A172 (cell line): ENCODE measurements around the gene PIP5K1A. TPM values are rescaled to one million over a fixed set of nuclear protein-coding genes. Genes with fewer than 3 reads are reported as not detected.
"Not testable (repeated sequence)": the region's sequence is repeated elsewhere in the genome, so short reads cannot be mapped to it uniquely, and the experiment has no call there.

Source experiments
- DNase-seq: peaks from one replicate; pipeline ENCODE4 v3.0.0-alpha.2; 2015; ENCODE audit warnings: low spot score
- total RNA-seq: library from RNA; depleted of rRNA; stranded (reverse); fragments of >200 nt; shearing (Covaris generic); gene quantifications from 2 replicates; pipeline ENCODE4 v1.2.3, GENCODE V29; 2014

Gene PIP5K1A
- total RNA-seq, 1 experiment from 2014 or later, result 87.5 TPM

DNA sequence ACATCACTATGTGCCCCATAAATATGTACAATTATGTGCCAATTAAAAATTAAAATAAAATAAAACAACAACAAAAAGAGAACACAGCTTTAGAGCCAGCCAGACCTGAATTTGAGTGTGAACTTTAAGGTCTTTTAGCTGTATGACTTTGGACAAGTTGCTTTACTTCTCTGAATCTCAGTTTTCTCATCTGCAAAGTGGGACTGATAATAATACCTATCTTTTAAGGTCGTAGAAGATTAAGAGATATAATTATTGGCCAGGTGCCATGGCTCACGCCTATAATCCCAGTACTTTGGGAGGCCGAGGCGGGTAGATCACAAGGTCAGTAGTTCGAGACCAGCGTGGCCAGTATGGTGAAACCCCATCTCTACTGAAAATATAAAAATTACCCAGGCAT is 5.0 kb upstream of the PIP5K1A start:
- DNase-seq, result no peak

DNA sequence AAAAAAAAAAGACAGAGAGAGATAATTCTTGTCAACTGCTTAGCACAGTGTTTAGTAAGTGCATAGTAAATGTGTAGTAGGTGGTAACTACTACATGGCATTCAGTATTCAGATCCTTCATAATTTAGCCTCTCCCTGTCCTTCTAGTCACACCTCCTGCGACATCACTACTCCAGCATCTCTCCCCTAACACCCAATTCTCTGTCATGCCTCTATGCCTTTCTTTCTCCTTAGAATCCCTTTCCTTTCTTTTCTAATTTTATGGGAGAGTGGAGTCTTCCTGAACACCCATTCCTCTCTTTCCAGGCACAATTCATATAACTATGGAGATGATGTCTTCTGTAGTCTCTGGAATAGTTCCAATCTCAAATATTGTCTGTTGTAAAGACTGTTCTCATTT is 4.5 kb upstream of the PIP5K1A start:
- DNase-seq, result peak; percentile 63

DNA sequence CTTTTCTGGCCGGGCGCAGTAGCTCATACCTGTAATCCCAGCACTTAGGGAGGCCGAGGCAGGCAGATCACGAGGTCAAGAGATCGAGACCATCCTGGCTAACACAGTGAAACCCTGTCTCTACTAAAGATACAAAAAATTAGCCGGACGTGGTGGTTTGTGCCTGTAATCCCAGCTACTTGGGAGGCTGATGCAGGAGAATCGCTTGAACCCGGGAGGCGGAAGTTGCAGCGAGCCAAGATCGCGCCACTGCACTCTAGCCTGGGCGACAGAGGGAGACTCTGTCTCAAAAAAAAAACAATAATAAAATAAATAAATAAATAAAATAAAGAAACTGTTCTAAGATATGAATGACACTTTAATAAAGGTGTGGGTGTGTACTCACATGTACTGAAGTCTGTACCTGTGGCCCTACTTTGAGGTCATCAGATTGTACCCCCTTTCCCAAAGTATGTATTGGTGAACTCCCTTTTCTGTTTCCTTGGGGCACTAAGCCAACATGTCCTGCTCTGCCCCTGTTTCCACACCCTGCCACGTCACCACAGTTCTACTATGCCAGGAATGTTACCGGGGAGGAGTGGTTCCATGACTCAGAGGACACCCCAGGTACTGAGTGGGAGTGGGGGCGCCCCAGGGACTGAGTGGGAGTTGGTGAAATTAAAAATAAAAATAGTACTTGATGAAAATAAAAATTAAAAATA is 3.3 kb upstream of the PIP5K1A start:
- DNase-seq, result peak; percentile 100

DNA sequence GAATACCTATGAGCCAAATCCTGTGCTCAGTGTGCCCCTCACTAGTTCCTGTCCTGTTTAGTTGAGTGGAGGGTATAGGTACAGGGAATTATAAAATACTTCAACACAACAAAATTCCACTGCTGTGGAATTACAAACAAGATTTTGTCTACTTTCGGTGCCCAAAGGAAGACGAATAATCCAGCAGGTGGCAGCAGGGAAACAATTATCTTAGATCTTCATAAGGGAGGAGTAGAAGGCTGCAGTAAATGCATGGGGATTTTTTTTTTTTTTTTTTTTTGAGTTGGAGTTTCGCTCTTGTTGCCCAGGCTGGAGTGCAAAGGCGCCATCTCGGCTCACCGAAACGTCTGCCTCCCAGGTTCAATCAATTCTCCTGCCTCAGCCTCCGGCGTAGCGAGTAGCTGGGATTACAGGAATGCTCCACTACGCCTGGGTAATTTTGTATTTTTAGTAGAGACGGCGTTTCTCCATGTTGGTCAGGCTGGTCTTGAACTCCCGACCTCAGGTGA is 2.0 kb upstream of the PIP5K1A start:
- DNase-seq, result peak; percentile 98

DNA sequence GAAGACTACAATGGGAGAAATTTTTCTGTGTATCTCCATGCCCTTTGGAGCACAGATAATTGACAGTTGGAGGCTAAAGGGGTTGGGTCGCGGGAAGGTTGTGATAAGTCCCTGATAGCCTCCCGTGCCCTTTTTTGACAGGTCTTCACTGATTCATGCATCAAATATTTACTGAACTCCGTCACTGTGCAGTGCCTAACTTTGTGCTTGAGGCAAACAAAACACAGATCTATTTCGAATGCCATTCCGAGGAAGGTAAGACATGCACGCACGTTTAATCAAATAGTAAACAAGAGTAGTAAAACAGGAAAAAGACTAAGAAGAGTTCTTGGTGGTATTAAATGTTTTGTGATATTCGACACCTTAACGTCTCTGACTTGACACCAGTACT is 494 bp upstream of the PIP5K1A start:
- peak; percentile 74 for DNase-seq

DNA sequence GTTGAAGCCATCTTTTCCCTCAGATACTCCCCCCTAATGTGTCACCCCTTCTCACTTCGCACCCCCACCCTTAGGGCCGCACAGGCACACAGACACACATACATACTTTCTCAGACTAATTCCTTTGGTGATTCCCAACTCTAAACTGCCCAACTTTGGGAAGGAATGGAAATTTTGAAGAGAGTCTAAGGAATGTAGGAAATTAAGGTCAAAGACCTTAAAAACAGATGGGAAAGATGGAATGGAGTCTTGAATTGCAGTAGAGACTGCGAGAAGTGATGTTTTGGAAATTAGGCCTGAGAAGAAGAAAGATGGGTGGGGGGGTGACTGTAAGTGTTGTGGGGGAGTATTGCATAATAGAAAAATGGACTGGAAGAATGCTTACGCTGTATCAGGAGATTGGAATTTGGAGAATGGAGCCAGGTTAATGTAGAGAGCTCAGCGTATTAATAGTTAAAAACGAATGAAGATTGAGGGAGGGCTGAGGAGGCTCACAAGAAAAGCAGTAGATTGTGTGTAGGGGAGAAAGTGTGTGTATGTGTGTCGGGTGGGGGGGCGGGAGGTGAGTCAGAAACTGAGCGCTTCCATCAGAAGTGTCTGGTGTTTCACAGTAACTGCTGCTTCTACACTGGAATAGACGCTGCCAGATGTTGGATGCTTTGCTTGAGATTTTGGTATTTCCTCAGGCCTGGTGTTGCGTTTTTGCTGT is 1.7 kb downstream of the PIP5K1A start:
- peak; percentile 94 for DNase-seq

DNA sequence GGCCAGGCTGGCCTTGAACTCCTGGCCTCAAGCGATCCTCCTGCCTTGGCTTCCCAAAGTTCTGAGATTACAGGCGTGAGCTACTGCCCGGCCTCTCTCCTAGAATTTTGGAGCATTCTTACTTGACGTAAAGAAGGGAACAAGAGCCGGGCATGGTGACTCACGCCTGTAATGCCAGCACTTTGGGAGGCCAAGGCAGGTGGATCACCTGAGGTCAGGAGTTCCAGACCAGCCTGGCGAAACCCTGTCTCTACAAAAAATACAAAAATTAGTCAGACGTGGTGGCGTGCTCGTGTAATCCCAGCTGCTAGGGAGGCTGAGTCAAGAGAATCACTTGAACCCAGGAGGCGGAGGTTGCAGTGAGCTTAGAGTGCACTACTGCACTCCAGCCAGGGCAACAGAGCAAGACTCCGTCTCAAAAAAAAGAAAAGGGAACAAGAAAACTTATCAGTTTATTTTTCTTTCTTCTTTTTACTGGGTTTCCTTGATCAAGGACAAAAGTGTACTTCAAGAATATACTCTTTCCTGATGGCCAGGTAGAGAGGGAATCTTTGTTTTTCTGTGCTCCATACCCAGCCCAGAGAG is 7.1 kb downstream of the PIP5K1A start:
- DNase-seq, result not testable (repeated sequence)

DNA sequence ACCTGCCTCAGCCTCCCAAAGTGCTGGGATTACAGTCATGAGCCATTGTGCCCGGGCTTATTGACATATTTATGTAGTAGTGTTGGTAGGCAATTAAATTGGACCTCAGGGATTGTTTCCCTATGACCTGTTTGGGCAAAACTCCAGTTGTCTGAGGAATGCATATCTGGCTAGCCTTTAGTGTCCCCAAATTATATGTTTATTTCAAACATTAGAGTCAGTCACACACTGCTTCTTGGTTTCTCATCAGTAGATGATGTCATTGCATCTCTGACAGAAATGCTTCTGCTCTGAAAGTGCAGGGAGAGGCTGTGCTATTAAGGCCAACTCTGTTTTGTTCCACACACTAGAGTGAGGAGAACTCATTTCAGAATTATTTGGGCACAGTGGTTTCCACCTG is 12.5 kb downstream of the PIP5K1A start:
- DNase-seq, result peak; percentile 87

DNA sequence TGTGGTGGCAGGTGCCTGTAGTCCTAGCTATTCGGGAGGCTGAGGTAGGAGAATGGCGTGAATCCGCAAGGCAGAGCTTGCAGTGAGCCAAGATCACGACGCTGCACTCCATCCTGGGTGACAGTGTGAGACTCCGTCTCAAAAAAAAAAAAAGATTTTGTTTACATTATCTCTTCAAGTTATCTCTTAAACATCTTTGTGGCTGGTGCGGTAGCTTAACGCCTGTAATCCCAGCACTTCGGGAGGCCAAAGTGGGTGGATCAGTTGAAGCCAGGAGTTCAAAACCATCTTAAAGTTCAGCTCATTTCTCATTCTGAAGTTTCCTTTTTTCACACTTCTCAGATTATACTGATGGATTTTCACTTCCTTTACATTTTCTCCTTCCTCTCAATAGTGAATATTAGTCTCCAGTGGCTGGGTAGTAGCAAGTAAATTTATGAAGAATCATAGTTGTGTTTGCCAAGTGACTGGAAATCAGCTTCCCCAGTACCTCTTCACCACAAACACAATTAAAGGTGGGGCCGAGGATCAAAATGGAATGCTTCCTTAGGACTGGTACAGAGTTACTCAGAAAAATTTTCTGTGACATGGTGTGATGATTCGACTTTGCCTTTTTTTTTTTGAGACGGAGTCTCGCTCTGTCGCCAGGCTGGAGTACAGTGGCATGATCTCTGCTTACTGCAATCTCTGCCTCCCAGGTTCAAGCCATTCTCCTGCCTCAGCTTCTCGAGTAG is 13.8 kb downstream of the PIP5K1A start:
- peak; percentile 56 for DNase-seq

DNA sequence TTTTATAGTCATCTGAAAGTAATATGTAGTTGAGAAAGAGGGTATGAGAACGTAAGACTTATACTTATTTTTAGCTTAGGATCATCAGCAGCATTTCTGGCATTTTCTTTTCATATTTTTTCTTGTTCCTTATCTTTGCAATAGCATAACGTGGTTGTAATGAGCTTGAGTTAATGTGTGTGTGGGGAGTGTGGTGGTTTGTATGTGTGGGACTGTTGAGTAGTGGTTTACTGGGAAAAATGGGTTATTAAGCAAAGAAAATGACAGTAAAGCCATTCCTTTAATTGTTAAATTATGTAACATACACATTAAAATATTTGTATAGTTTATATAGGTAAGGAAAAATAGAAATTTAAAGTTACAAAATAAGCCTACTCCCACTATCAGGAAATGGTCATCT is 15.2 kb downstream of the PIP5K1A start:
- DNase-seq, result no peak

DNA sequence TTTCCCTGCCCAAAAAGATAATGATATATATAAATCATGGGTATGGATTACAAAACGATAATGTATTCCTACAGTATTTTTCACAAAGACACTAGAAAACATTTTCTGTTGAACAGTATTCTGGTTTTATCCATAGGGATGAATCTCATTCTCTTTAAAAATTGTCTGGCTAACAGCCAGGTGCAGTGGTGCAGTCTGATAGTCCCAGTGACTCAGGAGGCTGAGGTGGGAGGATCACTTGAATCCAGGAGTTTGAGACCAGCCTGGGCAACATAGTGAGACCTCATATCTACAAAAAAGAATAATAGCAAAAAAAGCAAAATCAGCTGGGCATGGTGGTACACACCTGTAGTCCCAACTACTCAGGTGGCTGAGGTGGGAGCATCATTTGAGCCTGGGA is 23.3 kb downstream of the PIP5K1A start:
- DNase-seq, result peak; percentile 28

DNA sequence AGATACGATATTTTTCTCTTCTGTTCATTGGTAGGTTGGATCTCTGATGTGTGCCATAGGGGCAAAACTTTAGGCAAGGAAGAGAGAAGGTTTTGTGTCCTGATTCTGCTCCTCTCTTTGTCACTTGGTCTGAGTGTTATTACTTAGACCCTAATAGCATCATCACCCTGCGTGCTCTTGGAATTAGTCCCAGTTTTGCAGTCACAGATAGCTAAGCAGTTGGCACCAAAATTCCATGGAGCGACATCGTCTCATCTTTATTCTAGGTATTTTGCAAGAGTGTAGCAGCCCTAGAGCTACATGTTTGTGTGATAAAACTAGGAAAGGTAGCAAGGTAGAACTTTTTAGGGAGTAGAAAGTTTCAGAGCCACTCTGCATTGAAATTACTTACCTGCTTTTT is 23.8 kb downstream of the PIP5K1A start:
- peak; percentile 41 for DNase-seq

DNA sequence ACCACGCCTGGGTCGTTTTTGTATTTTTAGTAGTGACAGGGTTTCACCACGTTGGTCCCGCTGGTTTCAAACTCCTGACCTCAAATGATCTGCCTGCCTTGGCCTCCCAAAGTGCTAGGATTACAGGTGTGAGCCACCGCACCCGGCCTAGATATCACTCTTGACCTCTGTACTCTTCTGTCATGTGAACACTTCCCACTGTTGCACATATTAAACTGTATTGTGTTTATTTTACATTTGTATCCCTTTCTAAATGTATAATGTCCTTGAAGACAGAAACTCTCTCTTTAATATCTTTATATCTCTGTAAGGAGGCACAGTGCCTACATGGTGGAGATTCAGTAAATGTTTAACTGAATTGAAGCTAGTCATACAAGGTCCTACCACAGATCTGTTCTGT is 36.9 kb downstream of the PIP5K1A start:
- no peak for DNase-seq

DNA sequence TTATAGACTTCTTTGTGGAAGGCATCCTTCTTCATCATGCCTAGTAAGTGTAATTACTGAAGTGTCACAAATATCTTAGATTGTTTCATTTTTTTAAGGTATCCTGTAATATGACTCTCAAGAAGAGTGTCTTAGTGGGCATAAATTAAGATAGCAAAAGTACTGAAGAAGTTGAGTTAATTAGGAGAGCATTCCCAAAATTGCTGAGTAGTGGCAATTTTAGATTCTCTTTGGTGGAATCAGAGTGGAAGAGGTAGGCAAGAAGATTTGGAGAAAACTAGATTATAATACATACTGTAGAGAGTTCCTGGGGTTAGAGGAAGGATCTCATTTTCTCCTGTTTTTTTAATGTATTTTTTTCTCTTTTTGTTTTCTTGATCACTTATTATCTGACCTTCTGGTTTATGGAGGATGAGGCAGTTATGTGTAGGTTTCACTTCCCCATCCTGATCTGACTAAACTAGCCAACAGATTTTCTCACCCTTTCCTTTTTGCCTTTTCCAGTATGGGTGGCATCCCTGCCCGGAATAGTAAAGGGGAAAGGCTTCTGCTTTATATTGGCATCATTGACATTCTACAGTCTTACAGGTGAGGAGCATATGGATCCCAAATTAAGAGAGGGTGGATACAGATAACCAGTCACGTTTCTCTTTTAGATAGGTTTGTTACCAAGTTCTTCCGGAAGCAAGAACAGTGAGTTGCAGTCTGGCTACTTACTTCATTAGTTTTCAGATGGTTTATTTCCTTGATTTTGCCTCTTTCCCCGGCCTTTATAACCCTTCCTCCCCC is 39.5 kb downstream of the PIP5K1A start:
- DNase-seq, result no peak

DNA sequence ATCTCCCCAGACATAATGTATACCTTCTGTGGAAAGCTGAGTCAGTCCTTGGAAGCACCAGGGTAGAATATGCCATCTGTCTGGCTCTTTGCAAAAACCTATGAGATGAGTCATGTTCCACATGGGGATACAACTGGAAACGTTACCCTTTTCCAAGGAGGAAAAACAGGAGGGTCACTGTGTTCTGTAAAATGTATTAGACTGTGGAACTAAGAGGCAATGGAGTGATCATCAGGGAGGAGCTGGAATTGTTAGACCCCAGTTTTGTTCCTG is 40.1 kb downstream of the PIP5K1A start:
- DNase-seq, result peak; percentile 92

DNA sequence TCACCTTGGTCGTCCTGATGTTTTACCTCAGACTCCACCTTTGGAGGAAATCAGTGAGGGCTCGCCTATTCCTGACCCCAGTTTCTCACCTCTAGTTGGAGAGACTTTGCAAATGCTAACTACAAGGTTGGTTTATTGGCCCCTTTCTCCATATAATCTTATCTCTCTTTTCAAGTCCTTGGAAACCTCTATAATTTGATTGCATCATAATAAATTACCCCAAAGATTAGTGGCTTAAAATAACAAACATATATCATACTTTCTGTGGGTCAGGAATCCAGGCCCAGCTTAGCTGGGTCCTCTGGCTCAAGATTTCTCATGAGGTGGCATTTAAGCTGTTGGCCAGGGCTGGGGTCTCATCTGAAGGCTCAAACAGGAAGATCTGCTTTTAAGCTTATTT is 44.1 kb downstream of the PIP5K1A start:
- DNase-seq, result no peak

DNA sequence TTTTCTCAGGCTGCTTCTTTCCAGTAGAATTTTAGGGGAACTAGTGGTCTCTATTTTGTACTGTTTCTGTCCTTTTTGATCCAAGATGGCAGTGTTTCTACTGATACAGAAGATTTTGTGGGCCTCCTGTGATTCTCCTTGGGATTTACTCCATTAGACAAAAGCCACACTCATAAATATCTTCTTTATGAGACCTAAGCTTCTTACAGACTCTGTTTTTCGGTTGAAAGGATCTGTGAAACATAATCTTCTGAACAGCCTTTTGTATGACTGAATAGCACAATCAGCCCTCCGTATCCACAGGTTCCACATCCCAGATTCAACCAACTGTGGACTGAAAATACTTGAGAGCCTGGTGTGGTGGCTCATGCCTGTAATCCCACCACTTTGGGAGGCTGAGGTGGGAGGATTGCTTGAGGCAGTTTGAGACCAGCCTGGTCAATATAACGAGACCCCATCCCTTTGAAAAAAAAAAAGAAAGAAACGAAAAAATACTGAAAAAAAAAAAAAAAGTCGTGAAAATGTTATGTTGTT is 45.4 kb downstream of the PIP5K1A start:
- no peak for DNase-seq

DNA sequence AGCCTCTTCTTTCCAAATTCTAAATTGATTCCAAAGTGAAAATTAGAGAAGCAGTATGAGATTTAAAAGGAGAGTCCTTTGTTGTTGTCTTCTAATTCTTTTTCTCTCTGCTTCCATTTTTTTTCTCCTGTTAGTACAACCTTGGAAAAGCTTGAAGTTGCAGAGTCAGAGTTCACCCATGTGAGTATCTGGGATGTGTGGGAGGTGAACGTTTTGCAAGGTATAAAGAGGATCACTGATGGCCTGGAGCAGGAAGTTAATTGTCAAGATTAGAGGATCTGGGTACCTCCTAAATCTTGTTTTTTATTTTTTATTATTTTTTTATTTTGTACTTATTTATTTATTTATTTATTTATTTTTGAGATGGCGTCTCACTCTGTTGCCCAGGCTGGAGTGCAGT is 48.4 kb downstream of the PIP5K1A start:
- no peak for DNase-seq

DNA sequence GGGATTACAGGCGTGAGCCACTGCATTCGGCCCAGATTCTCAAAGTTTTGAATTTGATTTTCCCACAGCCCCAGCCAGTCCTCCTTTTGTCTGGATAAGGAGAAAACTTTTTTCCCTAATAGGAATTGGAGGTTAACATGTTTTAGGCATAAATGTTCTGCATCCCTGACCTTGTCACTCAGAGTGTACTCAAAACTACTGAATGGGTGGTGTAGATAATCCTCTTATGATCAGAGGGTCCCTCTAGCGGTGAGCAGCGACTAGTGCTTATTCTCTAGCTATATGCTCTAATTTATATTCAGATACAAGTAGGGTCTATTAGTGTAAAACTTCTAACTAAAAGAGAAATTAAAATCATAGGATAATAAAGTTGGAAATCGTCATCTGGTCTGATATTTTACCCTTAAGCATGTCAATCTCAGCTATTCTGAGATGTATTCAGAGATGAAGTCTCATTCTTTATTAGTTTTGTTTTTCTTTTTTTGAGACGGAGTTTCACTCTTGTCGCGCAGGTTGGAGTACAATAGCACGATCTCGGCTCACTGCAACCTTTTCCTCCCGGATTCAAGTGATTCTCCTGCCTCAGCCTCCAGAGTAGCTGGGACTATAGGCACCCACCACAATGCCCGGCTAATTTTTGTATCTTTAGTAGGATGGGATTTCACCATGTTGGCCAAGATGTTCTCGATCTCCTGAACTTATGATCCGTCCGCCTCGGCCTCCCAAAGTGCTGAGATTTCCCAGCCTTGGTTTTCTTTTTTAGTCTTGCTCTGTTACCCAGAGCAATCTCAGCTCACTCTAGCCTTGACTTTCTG is 53.5 kb downstream of the PIP5K1A start:
- DNase-seq, result peak; percentile 92
